Right cardiac atrium (tissue), 5 donors: ENCODE measurements around the gene GPATCH2. TPM values are rescaled to one million over a fixed set of nuclear protein-coding genes. Genes with fewer than 3 reads are reported as not detected.

ENCODE experiments used
- ATAC-seq, 2 donors: fragments of 200-7000 bp; cut with Tn5 transposase; one replicate each; pipeline versions ENCODE4 v1.8.0 to v1.9.1; 2020; ENCODE audit warnings: moderate library complexity in 2 of 2, mild to moderate bottlenecking in 1 of 2
- DNase-seq, 3 donors: peaks; one replicate each; pipeline ENCODE4 v3.0.0-alpha.2; 2020
- H3K27ac ChIP-seq: one replicate; pipeline ENCODE4 v1.5.1; 2013; ENCODE audit warnings: mild to moderate bottlenecking, low read length, control low read depth, moderate library complexity
- H3K27me3 ChIP-seq: one replicate; pipeline ENCODE4 v1.6.1; 2013; ENCODE audit not compliant: control insufficient read depth, insufficient read depth
- H3K4me1 ChIP-seq: one replicate; pipeline ENCODE4 v1.6.1; 2013; ENCODE audit warnings: low read length; ENCODE audit not compliant: control insufficient read depth, insufficient read depth
- H3K4me3 ChIP-seq: one replicate; pipeline ENCODE4 v1.5.1; 2013; ENCODE audit warnings: low read length, control low read depth
- H3K9me3 ChIP-seq: one replicate; pipeline ENCODE4 v1.6.1; 2013; ENCODE audit warnings: low read length; ENCODE audit not compliant: control insufficient read depth
- WGBS: extraction: QIAGEN DNeasy Blood & Tissue Kit; methylation state at CpG from one replicate; pipeline ENCODE4 v1.1.7; 2013; 5-methylcytosine and 5-hydroxymethylcytosine counted together
- intact Hi-C, 4 donors: fragments of 100-400 bp; cut with DNase I; formaldehyde crosslinking; loops; one replicate each; pipeline versions ENCODE4 v1.11.0 to v1.14.0; 2022 to 2023
- polyA plus RNA-seq: library from polyadenylated mRNA; stranded (reverse); fragments of 200-250 nt; gene quantifications from one replicate; pipeline ENCODE4 v1.2.3, GENCODE V29; 2013
- total RNA-seq, 4 donors: library from RNA; stranded (reverse); fragmentation: NEBNext Ultra II Directional; extraction: Animal tissue kit (Norgen Biotek cat#: 25700); gene quantifications; one replicate each; pipeline ENCODE4 v1.2.1, GENCODE V29; 2021
- donor health status: healthy with polysubstance abuse.
- donor health status: DM: no; HTN: yes; CAD: no.
- donor health status: DM: no; HTN: no; CAD: no.
- donor health status: DM: no; HTN: yes; CAD: no; lungs with severe emphysema.
- donor health status: DM: yes; HTN: yes; CAD: no.

Gene GPATCH2
- total and polyA plus RNA-seq, 5 donors, result 3.9 to 11.6 (median 9.3) TPM

DNA sequence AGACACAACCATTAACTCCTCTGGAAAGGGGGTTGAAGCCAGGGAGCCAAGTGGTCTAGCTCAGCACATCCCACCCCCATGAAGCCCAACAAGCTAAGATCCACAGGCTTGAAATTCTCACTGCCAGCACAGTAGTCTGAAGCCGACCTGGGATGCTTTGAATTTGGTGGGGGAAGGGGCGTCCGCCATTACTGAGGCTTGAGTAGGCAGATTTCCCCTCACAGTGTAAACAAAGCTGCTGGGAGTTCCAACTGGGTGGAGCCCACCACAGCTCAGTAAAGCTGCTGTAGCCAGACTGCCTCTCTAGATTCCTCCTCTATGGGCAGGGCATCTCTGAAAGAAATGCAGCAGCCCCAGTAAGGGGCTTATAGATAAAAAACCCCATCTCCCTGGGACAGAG is 193.5 kb downstream of the GPATCH2 start:
- Histone ChIP-seq H3K9me3 (no peaks in the 10 kb centered on the region), H3K4me3 (no peak overlapping the region), H3K27me3 (no peaks in the 10 kb centered on the region), H3K27ac (no peak overlapping the region), H3K4me1 (no peaks in the 10 kb centered on the region)
- DNase-seq (no peak), ATAC-seq (no peak)
- WGBS, result 88% methylated on average over 3 of the region's 3 CpGs
- intact Hi-C loops, result no loop called here

DNA sequence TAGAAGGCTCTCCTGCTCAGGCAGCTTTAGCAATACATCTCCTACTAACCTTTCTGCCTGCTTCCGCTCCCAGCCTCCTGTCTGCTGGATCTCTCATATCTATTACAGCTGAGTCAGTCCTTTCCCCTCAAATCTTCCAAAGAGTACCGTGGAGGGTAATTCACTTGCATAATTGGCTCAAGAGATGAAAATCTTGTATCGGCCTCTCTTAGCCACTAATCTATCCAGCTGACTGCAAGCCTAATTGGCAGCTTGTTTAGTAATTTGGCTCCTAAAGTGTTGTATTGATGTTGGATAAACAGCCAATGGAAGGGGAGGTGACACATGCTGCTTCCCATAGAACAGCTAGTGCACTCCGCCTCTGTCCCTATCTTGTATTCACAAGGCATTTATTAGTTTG is 195.7 kb downstream of the GPATCH2 start:
- Histone ChIP-seq H3K27ac (no peak overlapping the region), H3K4me3 (no peak overlapping the region), H3K4me1 (no peaks in the 10 kb centered on the region), H3K9me3 (no peaks in the 10 kb centered on the region), H3K27me3 (no peaks in the 10 kb centered on the region)
- intact Hi-C loops, result no loop called here
- ATAC-seq (no peak), DNase-seq (no peak)
- WGBS, result 60% methylated on average over 4 of the region's 4 CpGs

DNA sequence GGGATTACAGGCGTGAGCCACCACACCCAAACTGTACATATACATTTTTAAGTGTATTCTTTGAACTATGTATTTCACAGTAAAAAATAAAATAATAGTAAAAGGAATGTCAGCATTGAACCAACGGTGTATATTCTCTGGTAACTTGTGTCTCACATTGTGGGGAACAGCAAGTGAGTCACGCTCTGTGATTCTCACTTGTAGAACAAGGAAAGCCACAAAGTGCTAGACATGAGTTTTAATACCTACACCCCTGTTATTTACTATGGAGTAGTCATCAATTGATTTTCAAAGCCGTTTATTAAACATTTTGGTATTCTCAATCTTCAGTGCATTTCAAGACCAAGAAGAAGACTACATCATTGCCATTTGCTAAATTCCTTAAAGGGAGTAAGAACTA is 197.2 kb downstream of the GPATCH2 start:
- 96% methylated on average over 4 of the region's 4 CpGs for WGBS
- no peaks in the 10 kb centered on the region for H3K9me3 ChIP-seq
- no peaks in the 10 kb centered on the region for H3K27me3 ChIP-seq
- intact Hi-C loops, result no loop called here
- ATAC-seq (no peak), DNase-seq (no peak)
- no peak overlapping the region for H3K4me3 ChIP-seq
- H3K27ac ChIP-seq, result no peak overlapping the region
- no peaks in the 10 kb centered on the region for H3K4me1 ChIP-seq

DNA sequence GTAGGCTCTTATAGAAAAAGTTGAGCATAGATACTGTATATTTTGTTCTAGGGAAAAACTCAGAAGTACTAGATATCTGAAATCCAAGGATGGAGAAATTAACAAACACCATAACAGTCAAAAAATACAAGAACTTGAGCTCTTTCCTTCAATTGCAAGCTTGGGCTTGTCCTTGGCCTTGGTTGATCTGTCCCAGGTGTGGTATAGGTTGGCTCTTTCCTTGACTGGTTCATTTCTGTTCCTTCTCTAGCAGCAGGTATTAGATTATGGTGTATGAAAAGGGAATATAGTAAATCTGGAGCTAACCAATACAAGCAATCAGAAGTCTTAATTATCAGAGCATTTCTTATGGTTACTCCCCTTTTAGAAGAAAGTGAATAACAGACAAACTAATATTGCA is 198.6 kb downstream of the GPATCH2 start:
- intact Hi-C loops, result no loop called here
- DNase-seq, result no peak
- no peaks in the 10 kb centered on the region for H3K4me1 ChIP-seq
- H3K27ac ChIP-seq, result no peak overlapping the region
- H3K4me3 ChIP-seq, result no peak overlapping the region
- no peak for ATAC-seq
- no peaks in the 10 kb centered on the region for H3K27me3 ChIP-seq
- H3K9me3 ChIP-seq, result no peaks in the 10 kb centered on the region

DNA sequence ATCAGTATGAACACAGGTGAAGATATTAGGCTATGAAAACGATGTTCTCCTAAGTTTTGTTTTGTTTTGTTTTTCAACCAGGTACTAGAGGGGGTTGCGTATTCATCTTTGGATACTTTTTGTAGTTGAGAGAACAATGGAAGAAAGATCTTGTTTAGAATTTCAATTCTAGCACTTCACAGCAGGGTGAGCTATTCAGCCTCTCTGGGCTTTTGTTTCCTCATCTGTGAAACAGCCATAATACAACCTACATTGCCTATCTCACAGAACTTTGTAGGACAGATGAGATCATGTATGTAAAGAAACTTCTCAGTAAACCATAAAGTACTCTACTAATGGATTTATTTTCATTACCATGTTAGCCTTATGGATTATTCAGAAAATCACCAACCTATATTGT is 199.5 kb downstream of the GPATCH2 start:
- ATAC-seq (no peak), DNase-seq (no peak)
- H3K9me3 ChIP-seq, result no peaks in the 10 kb centered on the region
- no peaks in the 10 kb centered on the region for H3K4me1 ChIP-seq
- H3K27me3 ChIP-seq, result no peaks in the 10 kb centered on the region
- WGBS, result 93% methylated on average over 2 of the region's 2 CpGs
- no peak overlapping the region for H3K4me3 ChIP-seq
- intact Hi-C loops, result no loop called here
- H3K27ac ChIP-seq, result no peak overlapping the region

DNA sequence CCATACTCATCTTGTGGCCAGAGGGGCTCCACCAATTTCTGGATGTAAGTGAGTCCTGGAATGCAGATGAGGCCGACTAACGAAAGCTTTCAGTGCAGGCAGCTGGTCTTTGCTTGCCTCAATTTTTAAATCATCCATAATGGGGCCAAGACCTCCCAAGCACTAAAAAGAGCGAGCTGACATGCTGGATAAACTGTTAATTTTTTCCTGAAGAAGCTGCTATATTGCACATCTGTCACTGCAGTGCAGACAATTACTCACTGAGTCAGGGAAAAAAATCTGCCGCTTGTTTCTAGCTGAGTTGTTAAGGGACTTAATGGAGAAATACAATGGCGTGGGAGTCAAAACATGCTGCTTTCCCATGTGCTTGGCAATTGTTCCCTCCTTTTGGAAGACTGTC is 205.5 kb downstream of the GPATCH2 start:
- DNase-seq (no peak), ATAC-seq (no peak)
- no peak overlapping the region for H3K27ac ChIP-seq
- no peak overlapping the region for H3K4me3 ChIP-seq
- H3K4me1 ChIP-seq, result no peaks in the 10 kb centered on the region
- intact Hi-C loops, result no loop called here
- H3K27me3 ChIP-seq, result no peaks in the 10 kb centered on the region
- WGBS, result 58% methylated on average over 5 of the region's 5 CpGs
- no peaks in the 10 kb centered on the region for H3K9me3 ChIP-seq

DNA sequence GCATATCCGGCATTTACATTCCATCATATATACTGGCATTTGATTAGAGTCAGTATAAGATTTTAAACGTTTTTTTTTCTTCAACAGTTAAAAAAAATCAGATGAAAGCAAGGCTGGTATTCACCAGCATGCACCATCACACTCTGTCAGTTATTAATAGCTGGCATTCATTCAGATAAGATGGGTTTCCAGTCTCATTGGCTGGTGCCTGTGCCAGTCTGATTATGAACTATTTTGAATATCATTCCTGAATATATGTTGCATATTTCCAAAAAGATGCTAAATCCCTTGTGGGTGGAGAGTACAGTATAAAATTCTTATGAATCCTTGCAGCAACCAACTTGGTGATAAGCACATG is 211.7 kb downstream of the GPATCH2 start:
- Histone ChIP-seq H3K4me3 (no peak overlapping the region), H3K27me3 (no peaks in the 10 kb centered on the region), H3K27ac (no peak overlapping the region), H3K4me1 (no peaks in the 10 kb centered on the region), H3K9me3 (no peaks in the 10 kb centered on the region)
- 20% methylated on average over 2 of the region's 2 CpGs for WGBS
- no peak for DNase-seq
- no peak for ATAC-seq
- intact Hi-C loops, result no loop called here

DNA sequence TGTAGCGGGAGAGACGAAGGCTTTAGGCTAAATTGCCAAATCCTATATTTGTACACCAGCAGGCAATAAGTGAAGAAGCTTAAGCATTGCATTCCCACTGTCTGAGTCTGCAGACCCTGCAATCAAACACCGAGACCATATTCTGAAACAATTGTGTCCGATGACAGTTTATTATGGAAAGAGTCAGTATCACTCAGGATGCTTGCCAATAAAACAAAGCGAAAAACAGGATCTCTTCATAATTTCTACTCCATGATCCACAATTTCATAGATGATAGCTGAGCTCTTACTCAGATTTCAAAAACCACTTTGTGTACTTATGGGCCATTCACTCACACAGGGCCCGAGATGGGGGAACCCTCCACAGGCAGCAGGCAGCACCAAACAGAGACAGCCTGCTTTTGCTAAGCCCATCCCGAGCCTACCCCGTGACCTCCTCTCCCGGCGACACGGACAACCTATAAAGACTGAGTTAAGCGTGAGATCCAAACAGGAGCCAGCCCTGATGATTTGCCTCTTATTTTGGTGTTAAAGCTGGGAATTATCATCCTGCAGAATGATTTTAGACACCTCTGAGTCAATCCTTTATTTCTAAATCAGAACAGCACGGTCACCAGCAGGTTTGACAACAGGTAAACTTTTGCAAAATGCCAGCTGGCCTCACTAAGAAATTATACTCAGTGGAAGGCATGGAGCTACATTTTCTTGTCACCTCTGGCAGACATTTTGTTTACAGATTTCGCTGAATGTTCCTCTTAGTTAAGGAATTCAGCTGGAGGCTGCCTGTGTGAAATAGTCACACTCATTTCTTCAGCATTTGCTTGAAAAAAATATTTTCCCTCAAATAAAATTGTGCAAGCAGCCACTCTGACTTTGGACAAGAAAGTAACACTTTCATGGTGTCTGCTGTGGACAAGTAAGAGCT is 212.4 kb downstream of the GPATCH2 start:
- Histone ChIP-seq H3K27me3 (no peaks in the 10 kb centered on the region), H3K4me1 (no peaks in the 10 kb centered on the region), H3K27ac (no peak overlapping the region), H3K9me3 (no peaks in the 10 kb centered on the region), H3K4me3 (no peak overlapping the region)
- ATAC-seq (peak in 1 of 2 donors; percentile 37), DNase-seq (no peak)
- intact Hi-C loops, result no loop called here
- WGBS, result 65% methylated on average over 14 of the region's 14 CpGs

DNA sequence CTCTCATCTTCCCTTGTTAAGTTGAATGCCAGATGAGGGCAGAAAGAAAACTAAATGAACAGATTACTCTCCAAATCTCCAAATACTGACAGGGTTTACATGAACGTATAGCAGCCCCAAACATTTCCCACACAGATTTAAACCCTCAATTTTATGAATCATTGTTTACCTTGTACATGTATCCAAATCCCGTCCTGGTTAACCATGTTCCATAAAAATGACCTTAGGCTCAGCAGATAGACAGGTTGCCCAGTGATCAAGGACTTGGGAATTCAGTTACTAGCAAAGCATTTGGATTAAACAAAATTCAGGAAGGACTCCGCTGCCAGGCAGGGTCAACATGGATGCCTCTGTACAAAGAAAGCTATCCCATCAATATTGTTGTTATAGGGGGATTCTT is 213.5 kb downstream of the GPATCH2 start:
- H3K27me3 ChIP-seq, result no peaks in the 10 kb centered on the region
- no peak for ATAC-seq
- H3K4me3 ChIP-seq, result no peak overlapping the region
- H3K27ac ChIP-seq, result no peak overlapping the region
- H3K4me1 ChIP-seq, result no peaks in the 10 kb centered on the region
- H3K9me3 ChIP-seq, result no peaks in the 10 kb centered on the region
- DNase-seq, result no peak
- intact Hi-C loops, result no loop called here
- WGBS, result 89% methylated on average over 3 of the region's 3 CpGs

DNA sequence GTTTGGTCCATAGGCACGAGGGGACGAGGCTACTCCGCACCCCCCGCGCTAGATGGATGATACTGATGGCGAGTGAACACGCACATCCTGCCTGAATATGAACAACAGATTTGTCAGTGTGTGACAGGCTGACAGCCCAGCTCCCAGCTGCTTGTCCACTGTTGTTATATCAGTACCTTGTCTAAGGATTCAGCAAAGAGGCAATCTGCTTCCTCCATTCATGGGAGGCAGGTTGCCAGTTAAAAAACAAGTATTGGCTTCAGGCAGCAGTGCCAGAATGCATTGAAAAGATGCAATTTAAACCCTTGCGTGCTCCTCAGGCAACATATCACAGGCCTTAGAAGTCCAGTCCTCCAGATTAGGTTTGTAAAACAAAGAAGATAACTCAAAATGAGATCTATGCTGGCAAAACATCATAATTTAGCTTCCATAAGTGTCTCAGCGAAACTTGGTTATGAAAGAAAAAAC is 223.3 kb downstream of the GPATCH2 start:
- no peaks in the 10 kb centered on the region for H3K4me1 ChIP-seq
- WGBS, result 61% methylated on average over 9 of the region's 9 CpGs
- H3K27ac ChIP-seq, result no peak overlapping the region
- DNase-seq, result peak in 2 of 3 donors; percentile 35 to 52
- no peaks in the 10 kb centered on the region for H3K9me3 ChIP-seq
- peak in 1 of 2 donors; percentile 22 for ATAC-seq
- H3K4me3 ChIP-seq, result no peak overlapping the region
- no peaks in the 10 kb centered on the region for H3K27me3 ChIP-seq
- intact Hi-C loops, result no loop called here

DNA sequence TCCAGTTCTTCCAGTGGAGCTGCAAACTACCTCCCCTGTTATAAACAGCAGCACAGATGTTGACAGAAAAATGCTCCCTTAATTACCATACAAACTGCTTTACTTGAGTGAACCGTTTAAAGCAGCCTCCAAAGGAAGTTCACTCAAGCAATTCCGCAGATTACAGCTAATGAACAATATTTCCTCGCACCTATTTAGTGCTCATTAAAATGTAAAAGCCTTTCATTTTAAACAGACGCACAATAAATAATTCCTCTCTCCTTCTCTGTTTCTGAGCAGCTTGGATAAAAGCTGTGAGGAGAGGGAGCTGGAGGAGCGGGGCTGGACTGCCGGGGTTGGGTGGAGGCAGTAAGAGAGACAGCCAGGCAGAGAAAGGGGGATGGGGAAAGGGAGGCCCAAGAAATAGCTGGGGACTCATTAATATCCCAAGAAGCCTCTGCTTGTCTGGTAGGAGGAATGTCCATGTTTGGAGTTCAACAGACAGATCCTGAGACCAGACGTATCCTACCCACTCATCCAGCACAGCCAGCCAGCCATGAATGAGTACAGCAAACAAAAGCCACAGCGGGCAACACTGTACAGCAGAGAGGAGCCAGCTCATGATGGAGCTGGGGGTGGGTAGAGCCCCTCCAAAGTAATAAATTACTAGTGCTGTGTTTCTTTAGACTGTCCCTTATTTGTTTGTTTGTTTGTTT is 227.7 kb downstream of the GPATCH2 start:
- no peaks in the 10 kb centered on the region for H3K4me1 ChIP-seq
- no peak overlapping the region for H3K4me3 ChIP-seq
- 81% methylated on average over 8 of the region's 8 CpGs for WGBS
- no peak for ATAC-seq
- no peak for DNase-seq
- intact Hi-C loops, result no loop called here
- H3K27ac ChIP-seq, result no peak overlapping the region
- H3K9me3 ChIP-seq, result no peaks in the 10 kb centered on the region
- H3K27me3 ChIP-seq, result no peaks in the 10 kb centered on the region
